ENCODE data around the gene BACH2. TPM values are rescaled to one million over a fixed set of nuclear protein-coding genes. Genes with fewer than 3 reads are reported as not detected.

BACH2 gene
- total and polyA plus RNA-seq, 9 of the 15 experiments (the other 6 are each of a cell fraction or from before 2014, with no cell fraction given): 0.06 to 3.1 (median 0.59) TPM

DNA sequence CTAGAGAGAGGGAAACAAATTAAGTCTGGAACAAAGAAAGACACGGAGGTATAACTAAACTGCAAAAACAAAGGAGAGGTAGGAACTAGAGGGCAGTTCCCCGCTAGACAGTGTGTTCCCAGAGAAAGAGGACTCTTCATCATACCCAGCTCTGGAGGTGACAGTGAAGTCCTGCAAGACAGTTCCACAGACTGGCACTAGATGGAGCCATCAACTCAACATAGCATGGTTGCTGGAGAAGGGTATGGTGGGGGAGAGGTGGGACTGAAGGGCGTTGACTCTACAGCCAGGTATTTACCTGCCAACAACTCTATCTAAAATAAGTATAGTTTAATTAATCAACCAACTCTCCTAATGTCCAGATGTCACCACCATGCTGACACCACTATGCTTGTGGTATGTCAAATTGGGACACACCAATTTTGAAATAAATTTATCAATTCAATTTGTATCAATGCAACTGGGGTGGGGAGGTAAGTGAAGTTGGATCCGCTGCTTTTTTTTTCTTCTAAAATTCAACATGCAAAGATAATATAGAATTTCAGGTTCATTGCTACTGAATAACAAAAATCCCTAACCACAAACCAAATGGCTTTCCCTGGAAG, 9.7 kb downstream of the BACH2 start (continued):
- TF ChIP-seq, protein P1, sequence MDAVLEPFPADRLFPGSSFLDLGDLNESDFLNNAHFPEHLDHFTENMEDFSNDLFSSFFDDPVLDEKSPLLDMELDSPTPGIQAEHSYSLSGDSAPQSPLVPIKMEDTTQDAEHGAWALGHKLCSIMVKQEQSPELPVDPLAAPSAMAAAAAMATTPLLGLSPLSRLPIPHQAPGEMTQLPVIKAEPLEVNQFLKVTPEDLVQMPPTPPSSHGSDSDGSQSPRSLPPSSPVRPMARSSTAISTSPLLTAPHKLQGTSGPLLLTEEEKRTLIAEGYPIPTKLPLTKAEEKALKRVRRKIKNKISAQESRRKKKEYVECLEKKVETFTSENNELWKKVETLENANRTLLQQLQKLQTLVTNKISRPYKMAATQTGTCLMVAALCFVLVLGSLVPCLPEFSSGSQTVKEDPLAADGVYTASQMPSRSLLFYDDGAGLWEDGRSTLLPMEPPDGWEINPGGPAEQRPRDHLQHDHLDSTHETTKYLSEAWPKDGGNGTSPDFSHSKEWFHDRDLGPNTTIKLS (IDR thresholded peaks at IDR 0.05; ENCODE audit: borderline replicate concordance, low read depth): no peak
- TF ChIP-seq MTA2 (IDR thresholded peaks at IDR 0.05; ENCODE audit: low read depth) (no peak), JUND (IDR thresholded peaks at IDR 0.05; ENCODE audit: borderline replicate concordance, low read depth, low read length) (no peak; the same call in 1 of the 2 replicates), JUND (tag; IDR thresholded peaks at IDR 0.05; ENCODE audit: borderline replicate concordance, low read depth, low read length) (peak; percentile 32; the same call in 1 of the 3 replicates), SMC3 (conservative IDR thresholded peaks at IDR 0.05; ENCODE audit: insufficient read depth, low read depth, low read length) (peak; percentile 77), CBFB (CRISPR knock-in tag; IDR thresholded peaks at IDR 0.05) (no peak), NFATC3 (IDR thresholded peaks at IDR 0.05) (no peak), GABPB2 (CRISPR knock-in tag; conservative IDR thresholded peaks at IDR 0.05) (no peak), KDM2B (CRISPR knock-in tag; IDR thresholded peaks at IDR 0.05) (no peak), NR3C1 (CRISPR knock-in tag; IDR thresholded peaks at IDR 0.05) (no peak)
- TF ChIP-seq, protein P2, sequence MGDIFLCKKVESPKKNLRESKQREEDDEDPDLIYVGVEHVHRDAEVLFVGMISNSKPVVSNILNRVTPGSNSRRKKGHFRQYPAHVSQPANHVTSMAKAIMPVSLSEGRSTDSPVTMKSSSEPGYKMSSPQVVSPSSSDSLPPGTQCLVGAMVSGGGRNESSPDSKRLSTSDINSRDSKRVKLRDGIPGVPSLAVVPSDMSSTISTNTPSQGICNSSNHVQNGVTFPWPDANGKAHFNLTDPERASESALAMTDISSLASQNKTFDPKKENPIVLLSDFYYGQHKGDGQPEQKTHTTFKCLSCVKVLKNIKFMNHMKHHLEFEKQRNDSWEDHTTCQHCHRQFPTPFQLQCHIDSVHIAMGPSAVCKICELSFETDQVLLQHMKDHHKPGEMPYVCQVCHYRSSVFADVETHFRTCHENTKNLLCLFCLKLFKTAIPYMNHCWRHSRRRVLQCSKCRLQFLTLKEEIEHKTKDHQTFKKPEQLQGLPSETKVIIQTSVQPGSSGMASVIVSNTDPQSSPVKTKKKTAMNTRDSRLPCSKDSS (IDR thresholded peaks at IDR 0.05; ENCODE audit: low read depth, partially characterized antibody): peak; percentile 18
- TF ChIP-seq, protein P3, sequence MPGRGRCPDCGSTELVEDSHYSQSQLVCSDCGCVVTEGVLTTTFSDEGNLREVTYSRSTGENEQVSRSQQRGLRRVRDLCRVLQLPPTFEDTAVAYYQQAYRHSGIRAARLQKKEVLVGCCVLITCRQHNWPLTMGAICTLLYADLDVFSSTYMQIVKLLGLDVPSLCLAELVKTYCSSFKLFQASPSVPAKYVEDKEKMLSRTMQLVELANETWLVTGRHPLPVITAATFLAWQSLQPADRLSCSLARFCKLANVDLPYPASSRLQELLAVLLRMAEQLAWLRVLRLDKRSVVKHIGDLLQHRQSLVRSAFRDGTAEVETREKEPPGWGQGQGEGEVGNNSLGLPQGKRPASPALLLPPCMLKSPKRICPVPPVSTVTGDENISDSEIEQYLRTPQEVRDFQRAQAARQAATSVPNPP (IDR thresholded peaks at IDR 0.05; ENCODE audit: borderline replicate concordance, insufficient read depth, insufficient read length): no peak
- TF ChIP-seq, protein P4, sequence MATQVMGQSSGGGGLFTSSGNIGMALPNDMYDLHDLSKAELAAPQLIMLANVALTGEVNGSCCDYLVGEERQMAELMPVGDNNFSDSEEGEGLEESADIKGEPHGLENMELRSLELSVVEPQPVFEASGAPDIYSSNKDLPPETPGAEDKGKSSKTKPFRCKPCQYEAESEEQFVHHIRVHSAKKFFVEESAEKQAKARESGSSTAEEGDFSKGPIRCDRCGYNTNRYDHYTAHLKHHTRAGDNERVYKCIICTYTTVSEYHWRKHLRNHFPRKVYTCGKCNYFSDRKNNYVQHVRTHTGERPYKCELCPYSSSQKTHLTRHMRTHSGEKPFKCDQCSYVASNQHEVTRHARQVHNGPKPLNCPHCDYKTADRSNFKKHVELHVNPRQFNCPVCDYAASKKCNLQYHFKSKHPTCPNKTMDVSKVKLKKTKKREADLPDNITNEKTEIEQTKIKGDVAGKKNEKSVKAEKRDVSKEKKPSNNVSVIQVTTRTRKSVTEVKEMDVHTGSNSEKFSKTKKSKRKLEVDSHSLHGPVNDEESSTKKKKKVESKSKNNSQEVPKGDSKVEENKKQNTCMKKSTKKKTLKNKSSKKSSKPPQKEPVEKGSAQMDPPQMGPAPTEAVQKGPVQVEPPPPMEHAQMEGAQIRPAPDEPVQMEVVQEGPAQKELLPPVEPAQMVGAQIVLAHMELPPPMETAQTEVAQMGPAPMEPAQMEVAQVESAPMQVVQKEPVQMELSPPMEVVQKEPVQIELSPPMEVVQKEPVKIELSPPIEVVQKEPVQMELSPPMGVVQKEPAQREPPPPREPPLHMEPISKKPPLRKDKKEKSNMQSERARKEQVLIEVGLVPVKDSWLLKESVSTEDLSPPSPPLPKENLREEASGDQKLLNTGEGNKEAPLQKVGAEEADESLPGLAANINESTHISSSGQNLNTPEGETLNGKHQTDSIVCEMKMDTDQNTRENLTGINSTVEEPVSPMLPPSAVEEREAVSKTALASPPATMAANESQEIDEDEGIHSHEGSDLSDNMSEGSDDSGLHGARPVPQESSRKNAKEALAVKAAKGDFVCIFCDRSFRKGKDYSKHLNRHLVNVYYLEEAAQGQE (IDR thresholded peaks at IDR 0.05; ENCODE audit: borderline replicate concordance): peak; percentile 79
- TF ChIP-seq, protein P4 (CRISPR knock-in tag; IDR thresholded peaks at IDR 0.05; ENCODE audit: low read depth): no peak

All from K562 (cell line).